ENCODE data around the gene TDP2.

GRCh38 chr6:24614648-24615047 lies 52.1 kb downstream of the TDP2 start:
- TF ChIP-seq CTCF (IDR thresholded peaks at IDR 0.05; ENCODE audit: poor library complexity, severe bottlenecking), result no peak
- TF ChIP-seq REST (IDR thresholded peaks at IDR 0.05; ENCODE audit: borderline replicate concordance), result no peak
- no peak for TF ChIP-seq POLR2AphosphoS5 (IDR thresholded peaks at IDR 0.05)
- no peak for TF ChIP-seq TAF1 (IDR thresholded peaks at IDR 0.05; ENCODE audit: low read depth)
- no peak for TF ChIP-seq EZH2 (IDR thresholded peaks at IDR 0.05; ENCODE audit: borderline replicate concordance, insufficient read depth, low read length, poor library complexity, severe bottlenecking)

Measured in neural cell (in vitro differentiated cells).